HFFc6 (cell line): Measurements from ENCODE around the gene ZNF747. TPM values are rescaled to one million over a fixed set of nuclear protein-coding genes. Genes with fewer than 3 reads are reported as not detected.

Experiments
- DNase-seq: peaks from one replicate; pipeline ENCODE4 v3.0.0-alpha.2; 2018
- H3K27ac Mint-ChIP-seq: 2 replicates; pipeline ENCODE4 v1.8.0; 2020; ENCODE audit warnings: mild to moderate bottlenecking, mixed read lengths
- H3K27me3 Mint-ChIP-seq: 2 replicates; pipeline ENCODE4 v1.8.0; 2021; ENCODE audit warnings: mild to moderate bottlenecking, moderate library complexity, mixed read lengths; ENCODE audit not compliant: insufficient read depth
- H3K36me3 Mint-ChIP-seq: 2 replicates; pipeline ENCODE4 v1.8.0; 2021; ENCODE audit warnings: low read depth, mixed read lengths
- H3K4me1 Mint-ChIP-seq: 2 replicates; pipeline ENCODE4 v1.8.0; 2020; ENCODE audit warnings: low read depth, mixed read lengths
- H3K4me3 Mint-ChIP-seq: 2 replicates; pipeline ENCODE4 v1.8.0; 2020; ENCODE audit warnings: mild to moderate bottlenecking, moderate library complexity, mixed read lengths
- H3K9me3 Mint-ChIP-seq: 2 replicates; pipeline ENCODE4 v1.8.0; 2020; ENCODE audit warnings: mild to moderate bottlenecking, mixed read lengths
- CTCF ChIP-seq: fragments of 200-600 bp; sonication (generic); IDR thresholded peaks from 2 replicates; pipeline ENCODE4 v1.5.0; 2021; ENCODE audit warnings: antibody characterized with exemption, mild to moderate bottlenecking
- long read RNA-seq: library from polyadenylated mRNA; unstranded; transcript quantifications from one replicate; pipeline ENCODE4 v2.0.0, GENCODE V29; 2019
- total RNA-seq, 6 experiments: library from RNA; stranded (reverse); fragmentation: NEBNext Ultra II Directional; extraction: Animal tissue kit (Norgen Biotek cat#: 25700); gene quantifications; 2 replicates in 1 of 6; 3 replicates in 5 of 6; pipeline ENCODE4 v1.2.3, GENCODE V29; 2021

ZNF747 gene
- total RNA-seq = 1 to 10 TPM; 3.2 to 4.7 (median 3.8) TPM
- long read RNA-seq, partial matches to known transcripts = 0 of 7 reads
- long read RNA-seq, other reads (novel, unspliced or antisense) = 2 of 7 reads

- DNase-seq = peak; percentile 62
- Mint-ChIP-seq H3K27me3 (peaks cover 4% of the 10 kb centered on the region; the same call in 1 of the 2 replicates), H3K4me1 (peaks cover 16% of the 10 kb centered on the region), H3K9me3 (no peaks in the 10 kb centered on the region), H3K36me3 (no peaks in the 10 kb centered on the region), H3K27ac (peak within 1 kb of the TSS; percentile 87), H3K4me3 (peak within 1 kb of the TSS; percentile 90)
- no peak for TF ChIP-seq CTCF
These were observed at the start of gene ZNF747 for GRCh38 chr16:30534368-30535105. Gene ZNF747, minus strand, starts transcription at chr16:30534858. Its CDS starts 179 bp downstream, at chr16:30534679.

GRCh38 chr16:30582611-30583340, 48.1 kb upstream of the ZNF747 start:
- H3K36me3 Mint-ChIP-seq = peaks cover 8% of the 10 kb centered on the region; the same call in 1 of the 2 replicates
- H3K4me1 Mint-ChIP-seq = peaks cover 12% of the 10 kb centered on the region
- no peaks in the 10 kb centered on the region for H3K9me3 Mint-ChIP-seq
- TF ChIP-seq CTCF = no peak
- no peak overlapping the region for H3K4me3 Mint-ChIP-seq
- H3K27ac Mint-ChIP-seq = no peak overlapping the region
- no peak for DNase-seq
- no peaks in the 10 kb centered on the region; the same call in 1 of the 2 replicates for H3K27me3 Mint-ChIP-seq

GRCh38 chr16:30581457-30581856, 46.8 kb upstream of the ZNF747 start:
- H3K27ac Mint-ChIP-seq = no peak overlapping the region
- peaks cover 4% of the 10 kb centered on the region; the same call in 1 of the 2 replicates for H3K36me3 Mint-ChIP-seq
- no peak for TF ChIP-seq CTCF
- H3K4me3 Mint-ChIP-seq = no peak overlapping the region
- no peaks in the 10 kb centered on the region; the same call in 1 of the 2 replicates for H3K27me3 Mint-ChIP-seq
- H3K4me1 Mint-ChIP-seq = peaks cover 8% of the 10 kb centered on the region
- DNase-seq = no peak
- H3K9me3 Mint-ChIP-seq = no peaks in the 10 kb centered on the region

- peaks cover 12% of the 10 kb centered on the region for H3K4me1 Mint-ChIP-seq
- no peaks in the 10 kb centered on the region for H3K36me3 Mint-ChIP-seq
- H3K9me3 Mint-ChIP-seq = no peaks in the 10 kb centered on the region
- DNase-seq = no peak
- H3K27me3 Mint-ChIP-seq = peaks cover 1% of the 10 kb centered on the region; the same call in 1 of the 2 replicates
- TF ChIP-seq CTCF = no peak
- H3K27ac Mint-ChIP-seq = no peak overlapping the region
- H3K4me3 Mint-ChIP-seq = no peak overlapping the region
These were observed 40.0 kb upstream of the ZNF747 start for GRCh38 chr16:30574678-30575077.

GRCh38 chr16:30571445-30572322, 37.0 kb upstream of the ZNF747 start, which contains the start of gene ZNF688:
Gene ZNF688, minus strand, starts transcription at chr16:30571714. Its CDS starts 85 bp downstream, at chr16:30571629.
- Mint-ChIP-seq H3K4me1 (peaks cover 19% of the 10 kb centered on the region), H3K36me3 (no peaks in the 10 kb centered on the region), H3K9me3 (no peaks in the 10 kb centered on the region), H3K27ac (peak within 1 kb of the TSS; percentile 95), H3K27me3 (peaks cover 1% of the 10 kb centered on the region), H3K4me3 (peak within 1 kb of the TSS; percentile 98)
- peak; percentile 97 for DNase-seq
- TF ChIP-seq CTCF = no peak
